IMR-90 (cell line): Measurements from ENCODE around the gene ACKR4.

Experiments used
- CEBPB ChIP-seq: IDR thresholded peaks from 2 replicates; pipeline ENCODE4 v1.6.1; 2012; ENCODE audit warnings: low read depth, low read length, improper control_type of control experiment
- CHD1 ChIP-seq: IDR thresholded peaks from 2 replicates; pipeline ENCODE4 v1.6.1; 2012; ENCODE audit warnings: low read depth, low read length, improper control_type of control experiment
- CTCF ChIP-seq: conservative IDR thresholded peaks from 2 replicates; pipeline ENCODE4 v1.5.1; 2012; ENCODE audit warnings: mild to moderate bottlenecking, low read depth, low read length, improper control_type of control experiment
- ELK1 ChIP-seq: fragments of 150-350 bp; IDR thresholded peaks from 2 replicates; pipeline ENCODE4 v1.6.1; 2016; ENCODE audit warnings: low read depth, mild to moderate bottlenecking, low read length, moderate library complexity, borderline replicate concordance
- MAZ ChIP-seq: IDR thresholded peaks from 2 replicates; pipeline ENCODE4 v1.6.1; 2012; ENCODE audit warnings: low read depth, mild to moderate bottlenecking, low read length, improper control_type of control experiment, moderate library complexity, borderline replicate concordance
- NFE2L2 ChIP-seq: fragments of 150-350 bp; IDR thresholded peaks from 2 replicates; pipeline ENCODE4 v1.6.1; 2016; ENCODE audit warnings: low read depth, mild to moderate bottlenecking, low read length
- POLR2A ChIP-seq: IDR thresholded peaks from 2 replicates; pipeline ENCODE4 v1.6.1; 2012; ENCODE audit warnings: mild to moderate bottlenecking, low read depth, low read length
- RCOR1 ChIP-seq: IDR thresholded peaks from 2 replicates; pipeline ENCODE4 v1.6.1; 2012; ENCODE audit warnings: mild to moderate bottlenecking, low read length, improper control_type of control experiment; ENCODE audit not compliant: insufficient replicate concordance
- RFX5 ChIP-seq: IDR thresholded peaks from 2 replicates; pipeline ENCODE4 v1.8.0; 2012; ENCODE audit warnings: low read depth, mild to moderate bottlenecking, low read length, moderate library complexity
- TF ChIP-seq, protein P1 (sequence below): fragments of 150-350 bp; IDR thresholded peaks from 2 replicates; pipeline ENCODE4 v1.6.1; 2017; ENCODE audit warnings: mild to moderate bottlenecking, antibody characterized with exemption, low read length, low read depth

GRCh38 chr3:132587401-132587800 is 9.7 kb upstream of the ACKR4 start:
- TF ChIP-seq CEBPB (no peak), CTCF (no peak), CHD1 (no peak), POLR2A (no peak), RCOR1 (no peak), RFX5 (no peak), NFE2L2 (no peak), ELK1 (no peak), MAZ (no peak)
- TF ChIP-seq, protein P1, sequence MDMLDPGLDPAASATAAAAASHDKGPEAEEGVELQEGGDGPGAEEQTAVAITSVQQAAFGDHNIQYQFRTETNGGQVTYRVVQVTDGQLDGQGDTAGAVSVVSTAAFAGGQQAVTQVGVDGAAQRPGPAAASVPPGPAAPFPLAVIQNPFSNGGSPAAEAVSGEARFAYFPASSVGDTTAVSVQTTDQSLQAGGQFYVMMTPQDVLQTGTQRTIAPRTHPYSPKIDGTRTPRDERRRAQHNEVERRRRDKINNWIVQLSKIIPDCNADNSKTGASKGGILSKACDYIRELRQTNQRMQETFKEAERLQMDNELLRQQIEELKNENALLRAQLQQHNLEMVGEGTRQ: no peak
